A673 (cell line): ENCODE results near the gene DDX27. TPM values are rescaled to one million over a fixed set of nuclear protein-coding genes. Genes with fewer than 3 reads are reported as not detected.
A peak's percentile ranks its signal among the peaks of the same experiment; 100 is the strongest.

Experiments
- BruUV-seq: library from RNA; stranded (reverse); fragments of 400-500 nt; replicated peaks from 2 replicates; lab custom pipeline; 2021; lab: Mats Ljungman, UMichigan
- CTCF ChIA-PET: fragments of 300-600 bp; sonication (Branson Sonifier 250); formaldehyde crosslinking; loops from one replicate; lab custom pipeline; 2022; ENCODE audit warnings: antibody characterized with exemption; lab: Charles Lee
- POLR2A ChIA-PET: fragments of 300-600 bp; sonication (Branson Sonifier 250); formaldehyde crosslinking; loops from one replicate; lab custom pipeline; 2022; ENCODE audit warnings: antibody characterized with exemption; ENCODE audit not compliant: low non-redundant PET; lab: Charles Lee
- DNase-seq: peaks from one replicate; pipeline ENCODE4 v3.0.0-alpha.2; 2015; ENCODE audit warnings: low spot score
- H3K27ac ChIP-seq: fragments of 200-600 bp; sonication (generic); 2 replicates; pipeline ENCODE4 v1.5.1; 2016; ENCODE audit warnings: mixed run types, low read depth, mild to moderate bottlenecking, mixed read lengths, antibody characterized with exemption, low read length; ENCODE audit not compliant: poor library complexity, severe bottlenecking
- H3K27me3 ChIP-seq: fragments of 200-600 bp; sonication (generic); replicated peaks from 2 replicates; pipeline ENCODE4 v1.6.1; 2017; ENCODE audit warnings: mixed run types, low read depth, mild to moderate bottlenecking, mixed read lengths, antibody characterized with exemption, low read length; ENCODE audit not compliant: insufficient read depth, poor library complexity
- H3K36me3 ChIP-seq: fragments of 200-600 bp; sonication (generic); 2 replicates; pipeline ENCODE4 v1.6.1; 2016; ENCODE audit warnings: mixed run types, mild to moderate bottlenecking, mixed read lengths, antibody characterized with exemption, low read length; ENCODE audit not compliant: insufficient read depth, poor library complexity, severe bottlenecking
- H3K4me1 ChIP-seq: fragments of 200-600 bp; sonication (generic); 2 replicates; pipeline ENCODE4 v1.6.1; 2017; ENCODE audit warnings: mixed run types, mild to moderate bottlenecking, mixed read lengths, antibody characterized with exemption, low read length; ENCODE audit not compliant: insufficient read depth, poor library complexity, severe bottlenecking
- H3K4me3 ChIP-seq: fragments of 200-600 bp; sonication (generic); 2 replicates; pipeline ENCODE4 v1.5.1; 2016; ENCODE audit warnings: low read depth, mixed run types, mild to moderate bottlenecking, mixed read lengths, low read length; ENCODE audit not compliant: poor library complexity, severe bottlenecking
- H3K9me3 ChIP-seq: fragments of 200-600 bp; sonication (generic); 2 replicates; pipeline ENCODE4 v1.6.1; 2016; ENCODE audit warnings: mixed run types, low read depth, mild to moderate bottlenecking, mixed read lengths, antibody characterized with exemption, low read length; ENCODE audit not compliant: poor library complexity, severe bottlenecking
- CTCF ChIP-seq: fragments of 300-800, 200-600 bp; sonication (generic); conservative IDR thresholded peaks from 2 replicates; pipeline ENCODE4 v1.5.1; 2017; ENCODE audit warnings: low read depth, mild to moderate bottlenecking, antibody characterized with exemption, low read length, moderate library complexity, mixed read lengths
- EZH2 ChIP-seq: fragments of 200-600 bp; sonication (generic); IDR thresholded peaks from 2 replicates; pipeline ENCODE4 v1.6.1; 2017; ENCODE audit warnings: borderline replicate concordance, low read depth, mild to moderate bottlenecking, mixed read lengths, antibody characterized with exemption, low read length; ENCODE audit not compliant: poor library complexity, severe bottlenecking
- intact Hi-C: fragments of 100-400 bp; cut with micrococcal nuclease; formaldehyde crosslinking; loops from one replicate; pipeline ENCODE4 v1.10.0; 2022; ENCODE audit not compliant: unreplicated experiment
- total RNA-seq: library from RNA; stranded (reverse); gene quantifications from 2 replicates; pipeline ENCODE4 v1.2.3, GENCODE V29; 2021

Gene DDX27
- total RNA-seq, 1 experiment from 2014 or later, result 62.4 TPM

- no peak for DNase-seq
- no TSS peak for BruUV-seq
- H3K27ac ChIP-seq, result no peak overlapping the region
- no peak overlapping the region for H3K4me3 ChIP-seq
- peaks cover 62% of the 10 kb centered on the region for H3K36me3 ChIP-seq
- TF ChIP-seq CTCF (no peak), EZH2 (no peak)
- intact Hi-C loops, result no loop called here
- POLR2A ChIA-PET, result no interaction called here
- no peaks in the 10 kb centered on the region for H3K27me3 ChIP-seq
- no peaks in the 10 kb centered on the region for H3K9me3 ChIP-seq
- CTCF ChIA-PET, result no interaction called here
- no peaks in the 10 kb centered on the region for H3K4me1 ChIP-seq
Observed at GRCh38 chr20:49272654-49273053, 53.4 kb downstream of the DDX27 start.

GRCh38 chr20:49273696-49274277 is 54.6 kb downstream of the DDX27 start:
- Histone ChIP-seq H3K9me3 (no peaks in the 10 kb centered on the region), H3K4me1 (no peaks in the 10 kb centered on the region), H3K27me3 (no peaks in the 10 kb centered on the region), H3K4me3 (no peak overlapping the region), H3K27ac (no peak overlapping the region), H3K36me3 (peaks cover 59% of the 10 kb centered on the region)
- DNase-seq, result no peak
- no peak for TF ChIP-seq CTCF
- TF ChIP-seq EZH2, result no peak
- BruUV-seq, result no TSS peak
- ChIA-PET POLR2A (no interaction called here), CTCF (no interaction called here)
- intact Hi-C loops, result no loop called here

GRCh38 chr20:49275216-49275615 is 56.0 kb downstream of the DDX27 start:
- no peak overlapping the region for H3K4me3 ChIP-seq
- no peak for DNase-seq
- ChIA-PET POLR2A (no interaction called here), CTCF (no interaction called here)
- intact Hi-C loops, result no loop called here
- H3K27ac ChIP-seq, result peak overlapping the region; percentile 6
- H3K27me3 ChIP-seq, result no peaks in the 10 kb centered on the region
- no peaks in the 10 kb centered on the region for H3K4me1 ChIP-seq
- TF ChIP-seq EZH2 (no peak), CTCF (no peak)
- H3K36me3 ChIP-seq, result peaks cover 59% of the 10 kb centered on the region
- BruUV-seq, result no TSS peak
- H3K9me3 ChIP-seq, result peaks cover 5% of the 10 kb centered on the region
